IMR-90 (cell line): ENCODE results near the gene PIWIL4. TPM values are rescaled to one million over a fixed set of nuclear protein-coding genes. Genes with fewer than 3 reads are reported as not detected.

Source experiments
- ATAC-seq: fragments of 200-7000 bp; cut with Tn5 transposase; 2 replicates; pipeline ENCODE4 v1.9.1; 2020; ENCODE audit warnings: low read depth, mild to moderate bottlenecking, moderate library complexity
- BruUV-seq: library from RNA; stranded (reverse); fragments of 400-500 nt; replicated peaks from 2 replicates; lab custom pipeline; 2021; lab: Mats Ljungman, UMichigan
- CTCF ChIA-PET: fragments of 300-600 bp; formaldehyde crosslinking; extraction: SDS; loops from one replicate; lab custom pipeline; 2021; ENCODE audit warnings: antibody characterized with exemption; lab: Yijun Ruan, JAX
- POLR2A ChIA-PET: fragments of 300-600 bp; sonication (Branson Sonifier 250); formaldehyde crosslinking; loops from one replicate; lab custom pipeline; 2022; ENCODE audit warnings: antibody characterized with exemption; ENCODE audit not compliant: unreplicated experiment; lab: Charles Lee
- DNase-seq: peaks from one replicate; pipeline ENCODE4 v3.0.0; 2013
- H2AFZ ChIP-seq: replicated peaks from 2 replicates; pipeline ENCODE3; 2013; ENCODE audit warnings: low read length, mild to moderate bottlenecking; ENCODE audit not compliant: poor library complexity
- H2AK5ac ChIP-seq: 2 replicates; pipeline ENCODE4 v1.6.1; 2013; ENCODE audit warnings: low read depth, low read length, inconsistent platforms
- H2AK9ac ChIP-seq: replicated peaks from 2 replicates; pipeline ENCODE3; 2013; ENCODE audit warnings: mild to moderate bottlenecking, low read depth, low read length, moderate library complexity; ENCODE audit not compliant: poor library complexity
- H2BK120ac ChIP-seq: 2 replicates; pipeline ENCODE4 v1.6.1; 2013; ENCODE audit warnings: low read depth, low read length, inconsistent platforms
- H2BK15ac ChIP-seq: 3 replicates; pipeline ENCODE4 v1.6.1; 2013; ENCODE audit warnings: low read depth, low read length, inconsistent platforms
- H2BK20ac ChIP-seq: 2 replicates; pipeline ENCODE4 v1.6.1; 2013; ENCODE audit warnings: low read depth, mild to moderate bottlenecking, inconsistent platforms, low read length, moderate library complexity
- H2BK5ac ChIP-seq: 2 replicates; pipeline ENCODE4 v1.6.1; 2013; ENCODE audit warnings: mild to moderate bottlenecking, low read depth, low read length, inconsistent platforms; ENCODE audit not compliant: poor library complexity, severe bottlenecking
- H3K14ac ChIP-seq: replicated peaks from 2 replicates; pipeline ENCODE4 v1.6.1; 2013; ENCODE audit warnings: low read depth, low read length, inconsistent platforms
- H3K18ac ChIP-seq: 2 replicates; pipeline ENCODE4 v1.6.1; 2013; ENCODE audit warnings: low read depth, low read length, control low read depth
- H3K23ac ChIP-seq: 2 replicates; pipeline ENCODE4 v1.6.1; 2013; ENCODE audit warnings: low read depth, low read length, inconsistent platforms
- H3K27ac ChIP-seq: 2 replicates; pipeline ENCODE4 v1.5.1; 2013; ENCODE audit warnings: mild to moderate bottlenecking, control low read depth, low read length; ENCODE audit not compliant: insufficient read depth
- H3K27me3 ChIP-seq: 2 replicates; pipeline ENCODE4 v1.6.1; 2013; ENCODE audit warnings: low read length; ENCODE audit not compliant: control insufficient read depth, insufficient read depth
- H3K36me3 ChIP-seq: 2 replicates; pipeline ENCODE4 v1.6.1; 2013; ENCODE audit warnings: low read length, mixed read lengths; ENCODE audit not compliant: control insufficient read depth, insufficient read depth
- H3K4ac ChIP-seq: 2 replicates; pipeline ENCODE4 v1.6.1; 2013; ENCODE audit warnings: low read depth, low read length, inconsistent platforms
- H3K4me1 ChIP-seq: 2 replicates; pipeline ENCODE4 v1.6.1; 2013; ENCODE audit warnings: low read length, mixed read lengths; ENCODE audit not compliant: control insufficient read depth, insufficient read depth
- H3K4me2 ChIP-seq: 2 replicates; pipeline ENCODE4 v1.6.1; 2013; ENCODE audit warnings: low read depth, mild to moderate bottlenecking, control low read depth, low read length, moderate library complexity
- H3K4me3 ChIP-seq: 2 replicates; pipeline ENCODE4 v1.5.1; 2013; ENCODE audit warnings: low read depth, mild to moderate bottlenecking, control low read depth, low read length, moderate library complexity; ENCODE audit not compliant: insufficient read depth
- H3K56ac ChIP-seq: 2 replicates; pipeline ENCODE4 v1.6.1; 2013; ENCODE audit warnings: low read length, inconsistent platforms; ENCODE audit not compliant: insufficient read depth; ENCODE audit errors: extremely low read depth
- H3K79me1 ChIP-seq, 2 experiments: 2 replicates each; pipeline ENCODE4 v1.6.1; 2013; ENCODE audit warnings: low read length in 2 of 2, inconsistent platforms in 1 of 2, low read depth in 1 of 2
- H3K9ac ChIP-seq: 2 replicates; pipeline ENCODE4 v1.6.1; 2013; ENCODE audit warnings: low read depth, low read length, control low read depth
- H3K9me1 ChIP-seq: 2 replicates; pipeline ENCODE4 v1.6.1; 2013; ENCODE audit warnings: low read length, inconsistent platforms; ENCODE audit not compliant: insufficient read depth
- H3K9me3 ChIP-seq: 2 replicates; pipeline ENCODE4 v1.6.1; 2013; ENCODE audit warnings: low read length; ENCODE audit not compliant: control insufficient read depth, insufficient read depth
- H4K20me1 ChIP-seq: 2 replicates; pipeline ENCODE4 v1.6.1; 2013; ENCODE audit warnings: low read length, inconsistent platforms; ENCODE audit not compliant: insufficient read depth
- H4K5ac ChIP-seq: 2 replicates; pipeline ENCODE4 v1.6.1; 2013; ENCODE audit warnings: mild to moderate bottlenecking, low read depth, low read length, control low read depth
- H4K8ac ChIP-seq, 2 experiments: 2 replicates each; pipeline ENCODE4 v1.6.1; 2013; ENCODE audit warnings: low read depth in 2 of 2, low read length in 2 of 2, control low read depth in 1 of 2, inconsistent platforms in 1 of 2
- H4K91ac ChIP-seq: 2 replicates; pipeline ENCODE4 v1.6.1; 2013; ENCODE audit warnings: low read depth, low read length, inconsistent platforms; ENCODE audit not compliant: insufficient read depth
- BHLHE40 ChIP-seq: fragments of 150-350 bp; IDR thresholded peaks from 2 replicates; pipeline ENCODE4 v1.6.1; 2016; ENCODE audit warnings: mild to moderate bottlenecking, low read depth, low read length
- CEBPB ChIP-seq: IDR thresholded peaks from 2 replicates; pipeline ENCODE4 v1.6.1; 2012; ENCODE audit warnings: low read depth, low read length, improper control_type of control experiment
- CHD1 ChIP-seq: IDR thresholded peaks from 2 replicates; pipeline ENCODE4 v1.6.1; 2012; ENCODE audit warnings: low read depth, low read length, improper control_type of control experiment
- CTCF ChIP-seq: conservative IDR thresholded peaks from 2 replicates; pipeline ENCODE4 v1.5.1; 2012; ENCODE audit warnings: mild to moderate bottlenecking, low read depth, low read length, improper control_type of control experiment
- ELK1 ChIP-seq: fragments of 150-350 bp; IDR thresholded peaks from 2 replicates; pipeline ENCODE4 v1.6.1; 2016; ENCODE audit warnings: low read depth, mild to moderate bottlenecking, low read length, moderate library complexity, borderline replicate concordance
- FOS ChIP-seq: fragments of 150-350 bp; IDR thresholded peaks from 2 replicates; pipeline ENCODE4 v1.6.1; 2016; ENCODE audit warnings: low read depth, low read length
- MAFK ChIP-seq: IDR thresholded peaks from 2 replicates; pipeline ENCODE4 v1.6.1; 2012; ENCODE audit warnings: low read depth, low read length, improper control_type of control experiment
- MAZ ChIP-seq: IDR thresholded peaks from 2 replicates; pipeline ENCODE4 v1.6.1; 2012; ENCODE audit warnings: low read depth, mild to moderate bottlenecking, low read length, improper control_type of control experiment, moderate library complexity, borderline replicate concordance
- MXI1 ChIP-seq: IDR thresholded peaks from 2 replicates; pipeline ENCODE4 v1.6.1; 2012; ENCODE audit warnings: low read depth, mild to moderate bottlenecking, low read length, moderate library complexity, borderline replicate concordance
- NFE2L2 ChIP-seq: fragments of 150-350 bp; IDR thresholded peaks from 2 replicates; pipeline ENCODE4 v1.6.1; 2016; ENCODE audit warnings: low read depth, mild to moderate bottlenecking, low read length
- POLR2A ChIP-seq: IDR thresholded peaks from 2 replicates; pipeline ENCODE4 v1.6.1; 2012; ENCODE audit warnings: mild to moderate bottlenecking, low read depth, low read length
- RAD21 ChIP-seq: IDR thresholded peaks from 2 replicates; pipeline ENCODE4 v1.6.1; 2012; ENCODE audit warnings: low read length, improper control_type of control experiment
- RCOR1 ChIP-seq: IDR thresholded peaks from 2 replicates; pipeline ENCODE4 v1.6.1; 2012; ENCODE audit warnings: mild to moderate bottlenecking, low read length, improper control_type of control experiment; ENCODE audit not compliant: insufficient replicate concordance
- RFX5 ChIP-seq: IDR thresholded peaks from 2 replicates; pipeline ENCODE4 v1.8.0; 2012; ENCODE audit warnings: low read depth, mild to moderate bottlenecking, low read length, moderate library complexity
- SMC3 ChIP-seq: fragments of 150-350 bp; IDR thresholded peaks from 2 replicates; pipeline ENCODE4 v1.6.1; 2016; ENCODE audit warnings: low read depth, mild to moderate bottlenecking, antibody characterized with exemption, low read length, moderate library complexity
- USF2 ChIP-seq: fragments of 150-350 bp; IDR thresholded peaks from 2 replicates; pipeline ENCODE4 v1.6.1; 2017; ENCODE audit warnings: mild to moderate bottlenecking, antibody characterized with exemption, low read length, low read depth
- WGBS, 2 experiments: methylation state at CpG; one replicate each; pipeline versions ENCODE4 v1.1.5 to v1.1.7; 2013; ENCODE audit warnings: missing lambda C conversion rate in 2 of 2; ENCODE audit not compliant: insufficient read length in 1 of 2; ENCODE audit errors: extremely low coverage in 2 of 2; 5-methylcytosine and 5-hydroxymethylcytosine counted together
- dilution Hi-C: fragments of 300-500 bp; cut with HindIII; formaldehyde crosslinking; loops from one replicate; pipeline ENCODE4 v1.14.3; 2018; ENCODE audit warnings: low sequenced_read_pairs; ENCODE audit not compliant: unreplicated experiment
- in situ Hi-C: fragments of 300-500 bp; cut with MboI; formaldehyde crosslinking; loops from 3 replicates; pipeline ENCODE4 v1.14.3; 2019; ENCODE audit warnings: low sequenced_read_pairs, inconsistent platforms, mixed read lengths
- intact Hi-C: fragments of 100-400 bp; cut with micrococcal nuclease; formaldehyde crosslinking; loops from 2 replicates; pipeline ENCODE4 v1.10.0; 2022
- polyA plus RNA-seq, 3 experiments: library from polyadenylated mRNA; depleted of rRNA; stranded (reverse); fragments of >200 nt; gene quantifications; 2 replicates each; pipeline ENCODE4 v1.2.3, GENCODE V29; 2012; ENCODE audit warnings: low replicate concordance in 1 of 3
- total RNA-seq: library from RNA; depleted of rRNA; stranded (reverse); fragments of >200 nt; gene quantifications from 2 replicates; pipeline ENCODE4 v1.2.3, GENCODE V29; 2012

The PIWIL4 gene
- total and polyA plus RNA-seq, 2 of the 4 experiments (the other 2 are of a cell fraction): 0.72 to 1.3 TPM

- Histone ChIP-seq H4K91ac (no peak overlapping the region), H3K9me3 (no peaks in the 10 kb centered on the region; the same call in 1 of the 2 replicates), H2AK5ac (no peak overlapping the region), H3K18ac (no peak overlapping the region), H3K9ac (no peak overlapping the region), H2AFZ (no peak overlapping the region), H3K23ac (no peak overlapping the region), H4K8ac (no peak overlapping the region), H2BK5ac (no peak overlapping the region), H3K27me3 (no peaks in the 10 kb centered on the region), H3K79me1 (no peaks in the 10 kb centered on the region), H2BK120ac (no peak overlapping the region), H3K9me1 (0 out of 2 replicates have a peak, but pooled peaks cover 1% of the 10 kb centered on the region), H3K4ac (no peak overlapping the region), H4K20me1 (no peaks in the 10 kb centered on the region), H3K4me2 (no peak overlapping the region), H4K5ac (no peak overlapping the region), H2AK9ac (no peak overlapping the region), H3K4me3 (no peak overlapping the region), H2BK15ac (no peak overlapping the region), H3K14ac (no peak overlapping the region), H3K4me1 (no peaks in the 10 kb centered on the region), H3K56ac (no peak overlapping the region), H3K27ac (no peak overlapping the region), H3K36me3 (no peaks in the 10 kb centered on the region), H2BK20ac (no peak overlapping the region)
- TF ChIP-seq POLR2A: no peak
- TF ChIP-seq MAFK: no peak
- no peak for TF ChIP-seq SMC3
- no peak for TF ChIP-seq CHD1
- TF ChIP-seq RCOR1: no peak
- TF ChIP-seq BHLHE40: no peak
- TF ChIP-seq USF2: no peak
- TF ChIP-seq RAD21: no peak
- no peak for TF ChIP-seq CTCF
- no peak for TF ChIP-seq ELK1
- no peak for TF ChIP-seq MXI1
- TF ChIP-seq NFE2L2: no peak
- TF ChIP-seq CEBPB: no peak
- TF ChIP-seq FOS: no peak
- no peak for TF ChIP-seq MAZ
- no peak for TF ChIP-seq RFX5
- no CpG with 5 or more reads among the region's 2 CpGs for WGBS, 2 experiments
- BruUV-seq: no TSS peak
- dilution Hi-C loops (no loop called here), intact Hi-C loops (no loop called here), in situ Hi-C loops (no loop called here)
- POLR2A ChIA-PET: no interaction called here
- ATAC-seq: no peak
- CTCF ChIA-PET: no interaction called here
- no peak for DNase-seq
Measured at GRCh38 chr11:94632356-94632755, 65.2 kb downstream of the PIWIL4 start.
